GM21360 (cell line): ENCODE results near the gene PTPRG.

Experiments
- ATAC-seq: cut with Tn5 transposase; IDR thresholded peaks from one replicate; pipeline ENCODE4 v1.9.1; 2021; ENCODE audit warnings: mild to moderate bottlenecking, moderate library complexity; ENCODE audit not compliant: unreplicated experiment

Gene PTPRG

DNA sequence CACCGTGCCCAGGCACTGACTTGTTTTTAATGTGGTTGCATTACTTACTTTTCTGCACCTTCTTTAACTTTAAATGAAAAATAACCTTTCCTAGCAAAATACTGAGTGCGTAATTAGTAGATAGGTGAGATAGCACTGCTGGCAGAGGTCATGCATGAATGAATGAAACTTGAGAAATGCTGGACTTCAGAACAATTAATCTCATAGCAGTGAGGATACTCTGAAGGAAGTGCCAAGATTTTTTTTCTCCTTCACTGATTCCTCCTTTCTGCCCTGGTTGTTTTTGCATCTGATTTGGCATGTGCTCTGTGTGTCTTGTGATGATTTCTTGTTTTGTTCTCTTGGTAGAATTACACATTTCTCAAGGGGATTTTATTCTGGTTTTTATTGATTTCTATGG lies 378.9 kb downstream of the PTPRG start:
- no peak for ATAC-seq

DNA sequence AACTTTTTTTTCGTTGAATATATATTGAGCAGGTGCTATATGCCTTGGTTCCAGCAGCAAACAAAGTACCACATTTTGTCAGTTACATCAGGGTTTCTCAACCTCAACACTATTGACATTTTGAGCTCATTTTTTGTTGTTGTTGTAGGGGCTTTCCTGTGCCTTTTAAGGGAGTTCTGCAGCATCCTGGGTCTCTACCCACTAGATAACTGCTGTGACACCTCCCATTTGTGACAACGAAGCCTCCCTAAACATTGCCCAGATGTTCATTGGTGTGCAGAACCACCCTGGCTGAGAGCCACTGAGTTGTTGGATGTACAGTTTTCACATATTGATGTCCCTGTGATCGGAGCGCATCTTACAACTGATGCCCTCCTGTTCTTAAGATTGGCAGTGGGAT lies 382.6 kb downstream of the PTPRG start:
- ATAC-seq: no peak

DNA sequence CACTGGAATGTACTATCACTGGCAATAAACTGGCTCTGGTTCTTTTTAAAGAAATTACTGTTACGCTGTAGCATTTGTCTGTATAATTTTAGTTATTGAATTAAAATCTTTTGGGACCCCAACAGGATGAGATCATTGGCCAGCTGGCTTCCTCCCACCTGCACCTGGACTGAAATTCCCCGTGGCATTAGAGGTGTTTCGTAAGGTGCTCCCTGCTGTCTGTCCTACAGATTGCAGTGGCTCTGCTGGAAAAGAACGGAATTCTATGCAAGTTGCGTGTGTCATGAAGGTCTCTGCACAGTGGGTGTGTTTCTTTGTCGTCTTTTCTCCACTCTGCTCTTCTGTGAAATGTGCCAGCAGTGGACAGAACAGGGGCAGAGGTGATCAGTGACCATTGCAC lies 383.4 kb downstream of the PTPRG start:
- ATAC-seq: no peak

DNA sequence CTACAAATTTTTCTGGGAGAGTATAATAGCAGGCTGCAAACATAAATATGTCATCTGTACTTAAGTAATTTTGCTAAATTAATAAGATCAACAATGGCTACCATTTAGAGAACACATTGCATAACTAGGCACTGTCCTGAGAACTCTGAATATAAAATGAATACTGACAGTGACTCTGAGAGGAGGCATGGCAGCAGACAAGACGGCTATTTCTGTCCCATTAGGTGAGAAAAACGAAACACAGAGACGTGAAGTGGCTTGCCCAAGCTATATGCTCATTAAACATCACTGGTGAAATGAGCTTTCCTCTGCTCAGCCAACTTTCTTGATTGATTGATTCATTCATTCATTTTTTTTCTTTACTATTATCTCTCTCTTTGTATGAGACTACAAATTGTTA lies 384.3 kb downstream of the PTPRG start:
- no peak for ATAC-seq

DNA sequence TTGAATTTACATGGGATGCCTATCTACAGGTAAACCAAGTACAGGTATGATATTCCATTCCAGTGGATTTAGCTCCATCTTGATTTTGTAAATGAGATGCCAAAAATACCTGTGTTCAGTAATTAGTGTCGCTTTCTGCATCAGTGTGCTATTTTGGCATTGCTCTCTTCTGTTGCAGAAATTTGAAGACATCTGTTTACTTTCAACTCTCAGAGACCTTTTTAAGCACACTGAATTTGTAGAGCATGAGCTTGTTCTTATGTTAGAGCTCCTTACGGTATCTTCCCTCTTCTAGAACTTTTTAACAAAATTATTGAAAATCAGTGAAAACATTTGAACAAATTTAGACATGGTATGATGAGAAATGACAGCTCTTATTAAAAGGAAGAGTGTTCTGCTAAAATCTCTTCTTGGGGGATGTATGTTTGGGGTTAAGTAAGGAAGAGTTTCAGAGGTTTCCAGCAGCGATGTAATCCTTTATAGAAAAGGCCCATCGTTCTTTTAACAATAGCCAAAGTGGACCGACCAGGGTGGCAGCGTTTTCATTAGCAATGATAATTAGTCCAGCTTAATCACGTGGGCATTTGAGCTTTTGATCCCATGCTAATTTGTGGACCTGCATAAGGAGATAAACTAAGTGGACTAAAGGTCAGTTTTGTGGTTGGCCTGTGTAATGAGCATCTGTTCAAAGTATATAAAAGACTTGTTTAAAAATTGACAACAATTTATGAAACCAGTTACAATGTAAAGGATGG lies 385.4 kb downstream of the PTPRG start:
- no peak for ATAC-seq

DNA sequence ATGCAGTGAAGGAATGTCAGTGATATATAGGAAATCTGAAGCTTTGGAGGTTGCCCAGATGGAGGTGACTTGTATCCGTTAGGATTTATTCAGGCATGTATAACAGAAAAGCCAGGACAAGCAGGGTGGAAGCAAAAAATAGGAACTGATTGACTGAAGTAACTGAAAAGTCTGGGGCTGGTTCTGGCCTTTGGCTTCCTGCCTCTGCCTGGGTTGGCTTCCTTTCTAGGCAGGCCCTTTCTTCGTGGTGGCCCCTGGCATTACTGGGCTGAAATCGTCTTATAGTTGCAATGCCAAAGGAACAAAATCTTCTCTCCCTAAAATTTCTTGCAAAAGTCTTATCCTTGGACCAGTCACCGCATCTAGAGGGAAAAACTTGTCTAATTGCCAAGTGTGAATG lies 386.1 kb downstream of the PTPRG start:
- no peak for ATAC-seq

DNA sequence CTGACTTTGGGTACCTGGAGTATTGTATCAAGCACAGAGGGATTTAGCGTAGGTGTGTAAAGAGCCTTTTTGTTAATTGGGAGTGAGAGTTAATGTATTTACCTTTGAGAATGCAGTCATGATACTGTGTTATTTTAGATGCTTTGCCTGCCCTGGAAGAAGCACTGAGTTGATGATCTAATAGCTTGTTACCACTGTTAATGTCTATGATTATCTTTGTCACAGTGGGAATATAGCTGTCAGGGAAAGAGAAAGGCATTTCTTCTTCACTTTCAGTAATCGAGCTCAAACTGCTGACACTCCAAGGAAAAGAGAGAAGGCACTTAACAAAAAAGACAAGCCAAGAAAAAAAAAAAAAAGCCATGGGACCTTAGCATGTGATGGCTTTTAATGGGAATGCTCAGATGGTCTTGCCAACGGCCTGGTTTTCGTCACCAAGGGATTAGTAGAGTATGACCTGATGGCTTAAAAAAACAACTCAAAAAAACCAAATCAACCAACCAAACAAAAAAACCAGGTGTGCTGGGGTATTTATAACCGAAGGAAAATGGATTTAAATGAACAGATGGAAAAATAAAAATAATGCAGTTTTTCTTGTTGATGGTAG lies 387.4 kb downstream of the PTPRG start:
- ATAC-seq: no peak

DNA sequence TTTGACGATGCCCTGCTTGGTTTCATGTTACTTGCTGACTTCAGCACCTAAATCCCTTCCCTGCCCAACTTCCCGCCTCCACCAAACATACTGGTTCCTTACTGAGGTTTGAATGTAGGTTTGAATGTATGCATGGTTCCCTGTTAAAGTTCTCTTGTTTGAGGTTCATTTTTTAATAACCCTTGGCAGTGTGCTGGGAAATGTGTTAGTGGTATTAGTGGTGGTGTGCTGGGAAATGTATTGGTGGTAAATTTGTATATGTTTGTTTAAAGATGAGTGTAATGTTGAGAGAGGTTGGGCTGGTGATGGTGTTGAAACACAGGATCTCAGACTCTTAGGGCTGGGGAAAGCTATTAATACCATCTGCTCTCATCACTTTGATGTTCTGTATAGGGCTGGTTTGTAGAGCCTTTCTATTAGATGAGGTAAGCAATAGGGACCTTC lies 392.7 kb downstream of the PTPRG start:
- ATAC-seq: no peak

DNA sequence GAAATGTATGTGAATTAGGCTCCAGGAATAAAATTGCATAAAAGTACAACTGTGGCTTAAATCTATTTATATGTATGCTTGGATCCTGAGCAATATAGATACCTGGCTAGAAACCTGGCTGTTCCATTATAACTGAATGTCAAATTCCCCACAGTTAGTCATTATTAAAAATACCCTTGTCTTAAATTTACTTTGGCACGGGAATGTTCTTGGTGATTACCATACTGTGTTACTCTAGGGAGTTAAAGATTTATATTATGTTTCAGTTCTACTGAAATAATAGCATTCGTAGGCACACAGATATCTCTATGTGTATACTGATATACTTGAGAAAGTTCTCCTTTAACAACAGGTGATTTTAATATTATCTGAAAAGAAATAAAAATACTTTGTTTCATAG lies 394.1 kb downstream of the PTPRG start:
- ATAC-seq: no peak

DNA sequence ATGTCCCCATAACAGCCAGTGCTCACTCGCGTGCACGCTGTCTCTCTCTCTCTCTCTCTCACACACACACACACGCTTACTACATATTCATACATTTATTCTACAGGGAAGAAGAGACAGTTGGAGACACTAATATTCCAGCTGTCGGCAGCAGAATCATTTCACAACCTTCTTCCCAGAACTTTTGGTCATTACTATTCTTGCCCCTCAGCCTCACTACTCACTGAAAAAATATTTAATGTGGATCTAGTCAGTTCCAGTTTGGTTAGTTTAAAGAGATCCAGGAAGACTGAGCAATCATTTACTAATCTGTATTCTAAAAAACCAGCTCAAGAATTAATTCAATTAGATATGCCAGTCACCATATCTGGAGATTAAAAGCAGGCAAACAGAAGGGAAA lies 394.9 kb downstream of the PTPRG start:
- ATAC-seq: no peak

DNA sequence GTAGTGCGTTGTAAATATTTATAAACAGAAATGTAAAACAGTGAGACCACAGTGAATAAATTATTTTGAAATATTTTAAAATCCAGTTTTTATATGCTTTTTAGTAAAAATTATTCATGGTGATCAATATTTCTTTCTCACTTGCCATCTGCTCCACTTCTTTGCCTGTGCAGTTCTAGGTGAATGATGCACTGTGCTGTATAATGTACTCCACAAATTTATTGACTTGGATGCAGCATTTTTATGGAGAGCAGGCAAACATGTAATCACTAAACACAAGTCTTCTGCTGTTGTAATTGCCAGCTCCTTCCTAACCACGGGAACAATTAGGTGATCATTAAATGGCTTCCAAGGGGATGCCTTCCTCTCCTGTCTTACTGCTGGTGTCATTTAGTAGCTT lies 395.9 kb downstream of the PTPRG start:
- ATAC-seq: no peak

DNA sequence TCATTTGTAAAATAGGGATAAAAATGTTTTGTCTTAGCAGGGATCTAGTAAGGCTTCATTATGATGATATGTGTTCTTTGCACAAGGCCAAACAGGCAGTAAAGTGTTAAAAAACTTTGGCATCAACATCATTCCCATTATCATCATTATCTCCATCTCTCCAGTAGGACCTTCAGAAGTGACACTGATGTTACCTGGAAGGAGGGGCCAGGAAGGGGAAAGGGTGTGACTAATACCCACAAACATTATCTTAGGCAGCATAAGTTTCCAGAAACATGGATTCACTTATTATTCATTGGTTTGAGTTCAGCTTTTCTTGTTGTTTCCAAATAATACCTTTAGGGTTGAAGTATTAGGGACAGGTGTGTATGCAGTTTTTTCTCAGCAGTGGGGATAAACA lies 399.6 kb downstream of the PTPRG start:
- no peak for ATAC-seq

DNA sequence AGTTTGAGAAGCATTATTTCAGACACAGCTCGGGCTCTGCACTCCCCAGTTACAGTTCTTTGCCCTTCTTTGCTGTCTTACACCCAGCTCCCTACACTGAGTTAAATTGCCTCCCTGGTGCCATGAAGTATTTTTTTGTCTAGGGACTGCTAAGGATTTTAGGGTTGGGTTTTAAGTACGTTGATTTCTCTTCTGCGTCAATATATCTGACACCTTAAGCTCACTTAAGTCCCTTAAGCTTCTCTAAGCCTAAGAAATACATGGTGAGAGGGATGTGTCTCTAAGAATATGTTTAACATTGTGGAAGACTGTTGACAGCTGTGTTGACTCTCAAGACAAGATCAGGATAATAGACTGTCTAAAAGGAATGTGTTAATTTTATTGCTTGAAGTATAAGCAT lies 400.5 kb downstream of the PTPRG start:
- no peak for ATAC-seq

DNA sequence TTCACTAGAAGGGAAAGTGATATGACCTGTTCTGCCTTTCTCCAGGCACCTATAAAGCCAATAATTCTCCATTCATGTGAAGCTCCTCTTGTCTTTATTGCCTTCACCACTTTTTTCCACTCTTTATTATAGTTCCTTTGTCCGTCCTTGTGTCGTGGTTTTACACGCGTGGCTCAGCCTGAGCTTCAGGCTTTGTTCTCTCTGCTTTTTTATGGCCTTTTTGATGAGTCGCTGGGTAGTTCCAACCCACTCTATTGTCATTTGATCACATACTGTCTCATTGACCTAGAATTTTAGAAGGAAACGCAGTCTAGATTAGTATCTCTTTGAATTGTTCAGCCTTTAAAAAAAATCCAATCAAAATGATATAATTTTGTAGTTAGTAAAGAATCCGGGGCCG lies 403.2 kb downstream of the PTPRG start:
- ATAC-seq: no peak

DNA sequence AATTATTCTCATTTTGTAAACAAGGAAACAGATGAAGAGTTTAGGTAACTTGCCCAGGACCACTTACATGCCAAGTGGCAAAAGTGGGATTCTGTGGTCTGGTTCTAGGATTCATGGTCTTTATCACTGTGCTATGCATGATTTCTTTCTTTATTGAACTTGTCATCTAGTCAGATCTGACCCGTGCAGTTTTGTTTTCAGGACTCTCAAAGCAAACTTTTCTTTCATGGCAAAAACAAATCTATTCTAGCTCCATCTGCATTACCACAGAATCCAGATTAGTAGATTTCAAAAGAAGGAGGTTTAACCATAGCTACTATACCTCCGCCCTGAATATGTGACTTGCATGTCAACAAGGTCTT lies 404.4 kb downstream of the PTPRG start:
- ATAC-seq: no peak

DNA sequence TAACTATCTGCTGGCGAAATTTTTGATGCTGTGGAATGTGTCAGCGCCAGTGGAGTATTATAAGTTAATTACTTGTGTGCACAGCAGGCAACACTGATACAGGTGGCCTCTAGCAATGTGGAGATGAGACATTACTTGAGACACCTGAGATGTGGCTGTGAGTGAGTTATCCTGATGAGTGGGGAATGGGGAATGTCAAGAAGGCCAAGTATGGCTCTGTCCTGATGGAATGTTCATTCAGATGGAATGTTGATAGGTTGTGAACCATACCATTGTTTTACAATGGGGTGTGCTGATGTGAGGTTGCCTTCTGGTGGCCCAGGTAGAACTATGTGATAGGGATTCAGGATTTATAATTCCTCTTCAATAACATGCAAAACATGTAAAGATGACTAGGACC lies 404.8 kb downstream of the PTPRG start:
- no peak for ATAC-seq

DNA sequence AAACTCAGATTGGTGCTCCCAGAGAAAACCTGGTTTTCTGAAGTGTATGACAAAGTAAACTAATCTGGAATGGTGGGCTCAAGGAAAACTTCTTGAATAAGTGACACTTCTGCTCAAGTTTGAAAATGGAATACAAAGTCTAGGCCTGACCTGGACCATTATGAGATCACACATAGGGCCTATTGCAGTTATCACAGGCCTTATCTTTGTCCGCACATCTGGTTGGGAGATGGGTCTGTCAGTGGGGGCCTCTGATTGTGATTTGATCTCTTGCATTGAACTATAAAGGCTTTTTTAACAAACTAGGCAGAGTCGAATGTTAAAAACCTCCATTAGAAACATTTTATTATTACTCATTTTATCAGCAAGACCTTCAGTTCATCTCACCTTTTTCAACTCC lies 405.6 kb downstream of the PTPRG start:
- no peak for ATAC-seq

DNA sequence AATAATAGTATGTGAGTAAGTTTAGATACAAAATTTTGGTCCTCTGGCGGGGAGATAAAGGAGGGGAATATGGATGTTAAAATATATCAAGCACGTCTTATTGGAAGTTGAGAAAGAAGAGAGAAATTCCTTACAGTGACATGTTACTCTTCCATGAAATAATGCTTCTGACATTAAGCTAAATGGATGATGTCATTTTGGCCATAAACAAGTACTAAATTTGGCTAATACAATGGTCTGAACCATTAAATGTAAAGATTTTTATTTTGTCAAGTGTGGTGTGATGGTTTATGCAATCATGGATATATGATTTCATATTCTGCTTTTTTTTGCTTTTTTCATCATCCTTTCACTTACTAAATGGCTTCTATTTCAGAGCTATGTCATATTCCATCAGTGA lies 406.6 kb downstream of the PTPRG start:
- no peak for ATAC-seq

DNA sequence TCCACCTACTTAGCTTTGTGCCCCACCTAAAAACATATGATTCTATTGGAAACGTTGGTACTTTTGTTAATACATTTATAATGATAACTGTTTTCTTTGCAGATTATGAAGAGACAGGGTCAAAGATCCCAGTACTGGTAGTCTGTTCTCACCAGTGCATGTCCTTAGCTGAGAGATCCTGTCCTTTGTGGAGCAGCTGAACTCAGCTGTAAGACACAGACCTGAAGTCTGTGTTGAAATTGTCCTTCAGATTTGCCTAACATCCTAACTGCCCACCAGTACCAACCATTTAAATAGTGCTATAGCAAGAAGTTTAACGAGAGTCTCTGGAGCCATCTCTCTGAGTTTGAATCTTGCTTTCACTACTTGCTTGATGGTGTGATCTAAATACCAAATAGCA lies 413.3 kb downstream of the PTPRG start:
- ATAC-seq: no peak

DNA sequence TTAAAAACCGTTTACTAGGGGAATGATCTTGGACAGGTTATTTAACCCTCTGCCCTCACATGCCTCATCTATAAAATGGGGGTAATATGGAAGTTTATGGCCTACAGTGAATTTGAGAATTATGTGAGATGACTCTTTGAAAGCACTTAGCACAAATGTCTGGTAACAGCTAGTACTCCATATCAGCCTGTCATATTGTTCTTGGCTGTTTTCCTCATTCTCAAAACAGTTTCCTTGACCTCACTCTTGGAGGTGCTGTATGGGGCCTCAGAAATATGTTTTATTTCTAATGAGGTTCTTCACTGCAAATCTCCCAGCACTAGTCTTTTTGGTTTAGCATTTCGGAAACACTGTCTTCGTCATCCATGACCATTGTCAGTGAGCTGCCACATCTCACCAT lies 413.8 kb downstream of the PTPRG start:
- no peak for ATAC-seq

DNA sequence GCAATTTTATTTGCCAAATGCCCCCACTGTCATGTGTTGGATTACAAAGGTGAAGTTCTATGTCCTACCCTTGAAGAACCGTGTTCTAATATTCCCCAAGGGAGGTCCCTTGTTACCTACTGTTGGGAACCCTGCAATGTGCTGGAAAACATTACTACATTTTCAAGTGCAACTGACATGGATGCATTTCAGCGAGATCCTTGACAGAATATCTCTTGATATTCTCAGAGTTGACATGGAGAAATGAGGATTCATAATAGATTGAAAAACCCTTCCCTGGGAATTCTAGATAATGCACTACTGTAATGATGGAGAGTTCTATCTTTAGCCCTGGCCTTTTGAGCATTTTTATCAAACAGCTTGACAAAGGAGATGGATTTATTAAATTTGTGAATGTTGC lies 414.6 kb downstream of the PTPRG start:
- ATAC-seq: no peak

DNA sequence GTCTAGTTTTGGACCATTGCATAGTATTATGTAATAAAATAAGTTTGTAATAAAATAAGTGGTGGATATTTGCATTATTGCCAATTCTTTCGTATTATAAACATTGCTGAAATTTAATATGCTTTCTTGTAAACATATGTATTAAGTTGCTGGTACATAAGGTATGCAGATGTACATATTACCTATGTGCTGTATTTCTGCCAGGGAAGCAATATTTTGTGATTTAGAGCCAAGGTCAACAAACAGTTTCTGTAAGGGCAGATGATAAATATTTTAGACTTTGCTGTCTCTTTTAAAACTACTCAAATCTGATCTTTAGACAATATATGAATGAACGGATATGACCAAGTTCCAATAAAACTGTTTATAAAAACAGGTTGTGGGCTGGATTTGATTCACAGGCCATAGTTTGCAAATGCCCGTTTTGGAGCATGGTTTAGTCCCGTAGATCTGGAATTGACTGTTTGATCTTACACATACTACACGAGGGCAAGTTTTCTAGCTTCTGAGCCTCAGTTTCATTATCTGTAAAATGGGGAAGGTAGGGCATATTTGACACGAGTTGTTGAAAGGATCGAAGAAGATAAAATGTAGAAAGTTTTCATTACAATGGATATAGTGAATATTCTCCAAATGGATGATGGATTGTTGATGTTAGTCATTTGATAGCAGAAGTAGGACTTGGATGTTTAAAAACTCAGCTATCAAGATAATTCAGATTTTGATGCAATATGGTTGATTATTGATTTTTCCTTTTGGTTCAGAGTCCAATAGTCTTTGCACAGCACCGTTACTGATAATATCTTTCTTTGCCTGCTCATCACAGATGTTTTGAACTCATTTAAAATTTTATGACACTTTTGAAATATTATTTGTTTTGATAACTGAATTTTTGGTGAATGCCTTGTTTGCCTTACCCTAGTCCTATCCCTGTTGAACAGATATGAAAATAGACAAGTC lies 417.4 kb downstream of the PTPRG start:
- no peak for ATAC-seq
